Caco-2 (cell line): Measurements from ENCODE around the gene FITM1. TPM values are rescaled to one million over a fixed set of nuclear protein-coding genes. Genes with fewer than 3 reads are reported as not detected.

Experiments used
- BruUV-seq: library from RNA; stranded (reverse); fragments of 400-500 nt; replicated peaks from 2 replicates; lab custom pipeline; 2021; lab: Mats Ljungman, UMichigan
- CTCF ChIA-PET: fragments of 300-600 bp; sonication (Branson Sonifier 250); formaldehyde crosslinking; loops from one replicate; lab custom pipeline; 2022; ENCODE audit warnings: antibody characterized with exemption; lab: Charles Lee
- POLR2A ChIA-PET: fragments of 300-600 bp; sonication (Branson Sonifier 250); formaldehyde crosslinking; loops from one replicate; lab custom pipeline; 2022; ENCODE audit warnings: antibody characterized with exemption; lab: Charles Lee
- DNase-seq, 2 experiments: peaks; one replicate each; pipeline versions ENCODE4 v3.0.0 to v3.0.0-alpha.2; 2020 to 2022
- H3K27me3 ChIP-seq: replicated peaks from 2 replicates; pipeline ENCODE4 v1.6.0; 2011; ENCODE audit warnings: low read length; ENCODE audit not compliant: control insufficient read depth, insufficient read depth
- H3K36me3 ChIP-seq: 2 replicates; pipeline ENCODE4 v1.5.1; 2011; ENCODE audit warnings: low read length; ENCODE audit not compliant: control insufficient read depth, insufficient read depth
- H3K4me1 ChIP-seq: fragments of 250-450 bp; sonication (Bioruptor Pico); 2 replicates; pipeline ENCODE4 v1.5.1; 2020; ENCODE audit warnings: mild to moderate bottlenecking
- H3K4me3 ChIP-seq: 2 replicates; pipeline ENCODE4 v1.5.1; 2011; ENCODE audit warnings: low read depth, mild to moderate bottlenecking, control low read depth, low read length
- H3K9me3 ChIP-seq: fragments of 250-450 bp; sonication (Bioruptor Pico); 2 replicates; pipeline ENCODE4 v1.5.1; 2020; ENCODE audit warnings: mild to moderate bottlenecking, moderate library complexity
- H3K27ac Mint-ChIP-seq: one replicate; pipeline ENCODE4 v1.8.0; 2022; ENCODE audit warnings: mixed read lengths; ENCODE audit not compliant: unreplicated experiment
- H3K27me3 Mint-ChIP-seq: one replicate; pipeline ENCODE4 v1.8.0; 2022; ENCODE audit warnings: mixed read lengths; ENCODE audit not compliant: insufficient read depth, unreplicated experiment
- H3K36me3 Mint-ChIP-seq: one replicate; pipeline ENCODE4 v1.8.0; 2022; ENCODE audit warnings: mild to moderate bottlenecking, mixed read lengths; ENCODE audit not compliant: insufficient read depth, unreplicated experiment
- H3K4me1 Mint-ChIP-seq: one replicate; pipeline ENCODE4 v1.8.0; 2022; ENCODE audit warnings: low read depth, mixed read lengths; ENCODE audit not compliant: unreplicated experiment
- H3K4me3 Mint-ChIP-seq: one replicate; pipeline ENCODE4 v1.8.0; 2022; ENCODE audit warnings: mild to moderate bottlenecking, moderate library complexity, mixed read lengths; ENCODE audit not compliant: unreplicated experiment
- H3K9me3 Mint-ChIP-seq: one replicate; pipeline ENCODE4 v1.8.0; 2022; ENCODE audit warnings: mixed read lengths; ENCODE audit not compliant: unreplicated experiment
- intact Hi-C: fragments of 100-400 bp; cut with micrococcal nuclease; formaldehyde crosslinking; loops from one replicate; pipeline ENCODE4 v1.10.0; 2022; ENCODE audit not compliant: unreplicated experiment
- microRNA-seq: library from miRNA; unstranded; fragments of <30 nt; microRNA quantifications from one replicate; pipeline ENCODE4 v1.2.0, GENCODE V29; 2022
- total RNA-seq: library from RNA; stranded (reverse); gene quantifications from 2 replicates; pipeline ENCODE4 v1.2.3, GENCODE V29; 2022
- TF ChIP-seq, protein P1 (sequence below), 2 experiments: fragments of 200-600 bp in 1 of 2; IDR thresholded peaks; 1 replicate in 1 of 2; 2 replicates in 1 of 2; pipeline versions ENCODE4 v1.5.1 to v1.8.0; 2011 to 2022; ENCODE audit warnings: antibody characterized with exemption in 1 of 2, control low read depth in 1 of 2, inconsistent platforms in 1 of 2, low read depth in 1 of 2, low read length in 1 of 2, mild to moderate bottlenecking in 1 of 2, moderate library complexity in 1 of 2; ENCODE audit not compliant: insufficient read depth in 1 of 2, severe bottlenecking in 1 of 2, unreplicated experiment in 1 of 2

Gene FITM1
- total RNA-seq, 1 experiment from 2014 or later = 0.39 TPM

DNA sequence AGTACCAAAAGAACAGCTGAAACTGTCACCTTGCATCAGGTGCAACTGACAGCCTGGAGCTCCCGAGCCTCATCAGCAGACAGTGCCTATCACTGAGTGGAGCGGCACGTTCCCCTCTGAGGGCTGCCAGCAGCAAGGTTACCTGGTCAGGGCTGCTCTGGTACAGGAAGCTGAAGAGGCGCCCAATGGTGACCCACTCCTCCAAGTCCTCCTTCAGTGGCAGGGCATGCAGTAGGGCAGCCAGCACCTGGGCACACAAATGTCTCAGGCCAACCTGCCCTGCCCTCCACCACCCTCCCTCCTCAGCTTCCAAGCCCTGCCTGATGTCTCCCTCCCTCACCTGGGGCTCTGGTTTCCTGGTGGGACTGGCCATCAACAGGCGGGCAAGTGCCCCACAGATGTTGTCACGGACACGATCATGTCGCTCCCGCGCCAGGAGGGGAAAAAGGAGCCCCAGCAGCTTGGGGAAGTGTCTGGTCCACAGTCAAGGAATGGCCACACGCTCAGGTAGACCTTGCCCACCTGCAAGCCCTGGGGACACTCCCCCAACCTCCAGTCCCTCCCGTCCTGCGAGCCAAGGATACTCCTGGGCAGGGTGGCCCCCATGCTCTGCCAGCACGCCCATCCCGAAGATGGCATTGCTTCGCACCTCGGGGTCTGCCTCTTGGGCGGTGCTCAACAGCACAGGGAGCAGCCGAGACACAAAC lies 51.1 kb downstream of the FITM1 start:
- Histone ChIP-seq H3K9me3 (no peaks in the 10 kb centered on the region), H3K27me3 (no peaks in the 10 kb centered on the region), H3K4me1 (no peaks in the 10 kb centered on the region), H3K36me3 (peaks cover 3% of the 10 kb centered on the region), H3K4me3 (no peak overlapping the region)
- H3K27ac Mint-ChIP-seq = no peak overlapping the region
- no TSS peak for BruUV-seq
- no peaks in the 10 kb centered on the region for H3K4me1 Mint-ChIP-seq
- no peak overlapping the region for H3K4me3 Mint-ChIP-seq
- POLR2A ChIA-PET = no interaction called here
- H3K27me3 Mint-ChIP-seq = no peaks in the 10 kb centered on the region
- H3K36me3 Mint-ChIP-seq = peaks cover 58% of the 10 kb centered on the region
- TF ChIP-seq, protein P1, sequence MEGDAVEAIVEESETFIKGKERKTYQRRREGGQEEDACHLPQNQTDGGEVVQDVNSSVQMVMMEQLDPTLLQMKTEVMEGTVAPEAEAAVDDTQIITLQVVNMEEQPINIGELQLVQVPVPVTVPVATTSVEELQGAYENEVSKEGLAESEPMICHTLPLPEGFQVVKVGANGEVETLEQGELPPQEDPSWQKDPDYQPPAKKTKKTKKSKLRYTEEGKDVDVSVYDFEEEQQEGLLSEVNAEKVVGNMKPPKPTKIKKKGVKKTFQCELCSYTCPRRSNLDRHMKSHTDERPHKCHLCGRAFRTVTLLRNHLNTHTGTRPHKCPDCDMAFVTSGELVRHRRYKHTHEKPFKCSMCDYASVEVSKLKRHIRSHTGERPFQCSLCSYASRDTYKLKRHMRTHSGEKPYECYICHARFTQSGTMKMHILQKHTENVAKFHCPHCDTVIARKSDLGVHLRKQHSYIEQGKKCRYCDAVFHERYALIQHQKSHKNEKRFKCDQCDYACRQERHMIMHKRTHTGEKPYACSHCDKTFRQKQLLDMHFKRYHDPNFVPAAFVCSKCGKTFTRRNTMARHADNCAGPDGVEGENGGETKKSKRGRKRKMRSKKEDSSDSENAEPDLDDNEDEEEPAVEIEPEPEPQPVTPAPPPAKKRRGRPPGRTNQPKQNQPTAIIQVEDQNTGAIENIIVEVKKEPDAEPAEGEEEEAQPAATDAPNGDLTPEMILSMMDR (IDR thresholded peaks at IDR 0.05; ENCODE audit: insufficient read depth in 1 of 2, low read depth in 1 of 2, low read length in 1 of 2, severe bottlenecking in 1 of 2, unreplicated experiment in 1 of 2) = no peak
- intact Hi-C loops = no loop called here
- no peak for DNase-seq
- CTCF ChIA-PET = no interaction called here
- no peaks in the 10 kb centered on the region for H3K9me3 Mint-ChIP-seq

Small RNA genes lying within 50 kb of the gene (microRNA-seq; reads per million reads assigned to microRNA genes)
- gene MIR7703 = not detected

Other genes starting within 250 kb of the FITM1 start
- 8.0 and 8.6 TPM in 2 replicates for gene DHRS4, start 176.9 kb upstream of the FITM1 start, total RNA-seq
- gene DHRS4L2, start 141.7 kb upstream of the FITM1 start, total RNA-seq = 7.2 and 7.8 TPM in 2 replicates
- 0.88 and 1.00 TPM in 2 replicates for gene CARMIL3, start 78.7 kb upstream of the FITM1 start, total RNA-seq
- not detected in 2 replicates for gene CPNE6, start 59.1 kb upstream of the FITM1 start, total RNA-seq
- 132 and 146 TPM in 2 replicates for gene PCK2, start 36.3 kb upstream of the FITM1 start, total RNA-seq
- 58.1 and 65.9 TPM in 2 replicates for gene DCAF11, start 15.9 kb upstream of the FITM1 start, total RNA-seq
- 2.1 and 2.3 TPM in 2 replicates for gene NRL, start 15.7 kb upstream of the FITM1 start, total RNA-seq
- 130 and 141 TPM in 2 replicates for gene PSME1, start 5.5 kb downstream of the FITM1 start, total RNA-seq
- 31.1 and 32.4 TPM in 2 replicates for gene EMC9, start 10.9 kb downstream of the FITM1 start, total RNA-seq
- gene PSME2, start 16.0 kb downstream of the FITM1 start, total RNA-seq = 142 and 145 TPM in 2 replicates
- gene RNF31, start 16.8 kb downstream of the FITM1 start, total RNA-seq = 72.2 and 77.6 TPM in 2 replicates
- gene IRF9, start 30.6 kb downstream of the FITM1 start, total RNA-seq = 54.1 and 55.4 TPM in 2 replicates
- 8.4 and 10.6 TPM in 2 replicates for gene REC8, start 41.4 kb downstream of the FITM1 start, total RNA-seq
- 85.4 and 95.8 TPM in 2 replicates for gene IPO4, start 58.2 kb downstream of the FITM1 start, total RNA-seq
- gene TM9SF1, start 64.8 kb downstream of the FITM1 start, total RNA-seq = 41.9 and 47.1 TPM in 2 replicates
- not detected in 2 replicates for gene TSSK4, start 75.0 kb downstream of the FITM1 start, total RNA-seq
- gene CHMP4A, start 82.8 kb downstream of the FITM1 start, total RNA-seq = 57.7 and 58.7 TPM in 2 replicates
- gene MDP1, start 85.4 kb downstream of the FITM1 start, total RNA-seq = 19.6 and 20.5 TPM in 2 replicates
- 210 and 218 TPM in 2 replicates for gene NEDD8, start 101.7 kb downstream of the FITM1 start, total RNA-seq
- gene GMPR2, start 102.3 kb downstream of the FITM1 start, total RNA-seq = 76.9 and 80.1 TPM in 2 replicates
- gene TINF2, start 112.0 kb downstream of the FITM1 start, total RNA-seq = 33.4 and 34.4 TPM in 2 replicates
- 5.9 and 6.1 TPM in 2 replicates for gene TGM1, start 132.5 kb downstream of the FITM1 start, total RNA-seq
- gene RABGGTA, start 140.9 kb downstream of the FITM1 start, total RNA-seq = 27.1 and 30.4 TPM in 2 replicates
- gene DHRS1, start 169.1 kb downstream of the FITM1 start, total RNA-seq = 15.6 and 18.1 TPM in 2 replicates
- gene NOP9, start 169.2 kb downstream of the FITM1 start, total RNA-seq = 35.1 and 38.3 TPM in 2 replicates
- gene CIDEB, start 177.3 kb downstream of the FITM1 start, total RNA-seq = 3.5 and 7.2 TPM in 2 replicates
- gene LTB4R2, start 179.5 kb downstream of the FITM1 start, total RNA-seq = 10.3 and 12.3 TPM in 2 replicates
- 7.3 and 7.8 TPM in 2 replicates for gene LTB4R, start 180.8 kb downstream of the FITM1 start, total RNA-seq
- 0.57 and 0.60 TPM in 2 replicates for gene ADCY4, start 204.4 kb downstream of the FITM1 start, total RNA-seq
- 1.5 TPM in 2 replicates for gene RIPK3, start 209.3 kb downstream of the FITM1 start, total RNA-seq
- 0.84 and 0.88 TPM in 2 replicates for gene NFATC4, start 237.5 kb downstream of the FITM1 start, total RNA-seq